ENCODE measurements around the gene FBXL2.
"Not testable (repeated sequence)": the region's sequence is repeated elsewhere in the genome, so short reads cannot be mapped to it uniquely, and the experiment has no call there.

The FBXL2 gene

DNA sequence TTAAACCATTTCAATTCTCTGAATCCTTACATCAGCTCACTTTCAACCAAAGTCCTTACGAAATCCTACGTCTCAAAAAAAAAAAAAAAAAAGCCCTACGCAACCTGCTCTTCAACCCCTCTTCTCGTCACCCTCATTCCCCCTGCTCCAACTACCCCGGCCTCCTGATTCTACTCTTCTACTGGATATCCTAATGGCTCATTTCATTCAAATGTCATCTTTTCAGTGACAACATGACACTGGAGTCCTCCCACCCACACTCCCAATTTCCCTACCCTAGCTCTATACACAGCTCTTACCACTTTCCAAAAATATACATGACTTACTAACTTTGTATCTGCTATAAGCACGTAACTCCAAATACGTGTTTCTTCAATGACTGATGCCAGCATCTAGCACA, 151.5 kb downstream of the FBXL2 start:
- DNase-seq (ENCODE audit: low read depth, low spot score): no peak

DNA sequence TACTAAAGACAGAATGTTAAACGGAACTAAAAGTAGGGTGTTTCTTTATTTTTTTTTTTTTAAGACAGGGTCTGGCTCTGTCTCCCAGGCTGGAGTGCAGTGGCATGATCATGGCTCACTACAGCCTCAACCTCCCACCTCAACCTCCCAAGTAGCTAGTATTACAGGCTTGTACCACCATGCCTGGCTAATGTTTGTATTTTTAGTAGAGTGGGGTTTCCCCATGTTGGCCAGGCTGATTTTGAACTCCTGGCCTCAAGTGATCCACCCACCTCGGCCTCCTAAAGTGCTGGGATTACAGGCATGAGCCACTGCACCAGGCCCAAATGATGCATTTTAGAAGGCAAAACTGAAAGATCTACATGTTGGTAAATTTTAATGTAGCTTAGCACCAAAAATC, 152.1 kb downstream of the FBXL2 start:
- not testable (repeated sequence) for DNase-seq (ENCODE audit: low read depth, low spot score)

GRCh38 chr3:33430061-33430460, 152.8 kb downstream of the FBXL2 start:
- DNase-seq (ENCODE audit: low read depth, low spot score): no peak

DNA sequence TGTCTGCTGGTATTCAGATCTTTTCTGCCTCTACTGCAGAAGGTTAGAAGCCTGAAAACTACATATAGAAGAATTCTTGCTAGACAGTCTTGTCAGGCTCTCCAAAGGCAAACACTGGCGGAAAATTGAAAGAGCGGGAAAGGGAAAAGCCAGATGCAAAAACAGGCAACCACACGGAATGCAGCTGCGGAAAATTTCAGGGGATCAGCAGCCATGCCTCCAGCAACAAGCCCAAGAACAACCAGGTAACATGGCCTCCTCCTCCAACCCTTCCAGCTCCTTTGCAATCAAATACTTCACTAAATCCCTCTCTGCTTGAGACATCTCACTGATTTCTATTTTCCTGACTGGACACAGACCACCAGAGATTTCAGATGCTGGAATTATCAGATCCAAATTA, 153.3 kb downstream of the FBXL2 start:
- DNase-seq (ENCODE audit: low read depth, low spot score): peak; percentile 36

DNA sequence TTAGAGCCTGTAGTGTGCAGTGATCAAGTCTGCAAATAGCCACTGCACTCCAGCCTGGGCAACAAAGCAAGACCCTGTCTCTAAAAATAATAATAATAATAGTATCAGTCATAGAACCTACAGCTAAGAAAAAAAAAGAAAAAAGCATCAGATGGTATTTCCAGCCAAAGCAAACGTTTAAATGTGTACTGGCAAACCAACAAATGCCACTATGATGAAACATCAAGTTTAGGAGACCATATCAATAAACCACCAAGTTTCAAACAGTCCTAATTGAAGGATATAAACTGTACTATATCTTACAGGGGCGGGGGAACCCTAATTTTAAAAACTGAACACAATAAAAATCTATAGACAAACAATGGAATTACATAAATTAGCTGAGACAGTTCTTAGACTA, 156.6 kb downstream of the FBXL2 start:
- DNase-seq (ENCODE audit: low read depth, low spot score): no peak

All from ELF-1 (cell line).